GM23338 (cell line): Measurements from ENCODE around the gene DRAM1. TPM values are rescaled to one million over a fixed set of nuclear protein-coding genes. Genes with fewer than 3 reads are reported as not detected.

Source experiments
- ATAC-seq: fragments of 200-7000 bp; cut with Tn5 transposase; 3 replicates; pipeline ENCODE4 v1.9.1; 2020
- DNase-seq: peaks from one replicate; pipeline ENCODE4 v3.0.0-alpha.2; 2015; ENCODE audit warnings: low spot score
- H2AFZ ChIP-seq: fragments of 200-600 bp; sonication (generic); 2 replicates; pipeline ENCODE4 v1.8.0; 2016; ENCODE audit warnings: antibody characterized with exemption, mild to moderate bottlenecking, moderate library complexity
- H3F3A ChIP-seq: fragments of 200-600 bp; sonication (generic); replicated peaks from 2 replicates; pipeline ENCODE4 v1.8.0; 2017; ENCODE audit warnings: antibody characterized with exemption, mixed run types, low read depth
- H3K27ac ChIP-seq: fragments of 200-600 bp; sonication (generic); 2 replicates; pipeline ENCODE4 v1.6.1; 2016; ENCODE audit warnings: low read depth
- H3K27me3 ChIP-seq: fragments of 200-600 bp; sonication (generic); 2 replicates; pipeline ENCODE4 v1.8.0; 2016; ENCODE audit warnings: mild to moderate bottlenecking, mixed run types, moderate library complexity; ENCODE audit not compliant: insufficient read depth
- H3K36me3 ChIP-seq: fragments of 200-600 bp; sonication (generic); 2 replicates; pipeline ENCODE4 v1.8.0; 2016; ENCODE audit warnings: mild to moderate bottlenecking; ENCODE audit not compliant: insufficient read depth
- H3K4me1 ChIP-seq: fragments of 200-600 bp; sonication (generic); 2 replicates; pipeline ENCODE4 v1.8.0; 2016; ENCODE audit warnings: mild to moderate bottlenecking, moderate library complexity; ENCODE audit not compliant: insufficient read depth
- H3K4me2 ChIP-seq: fragments of 200-600 bp; sonication (generic); 2 replicates; pipeline ENCODE4 v1.7.1; 2017; ENCODE audit warnings: mixed run types
- H3K4me3 ChIP-seq: fragments of 200-600 bp; sonication (generic); 2 replicates; pipeline ENCODE4 v1.6.1; 2016; ENCODE audit warnings: mixed run types
- H3K79me2 ChIP-seq: fragments of 200-600 bp; sonication (generic); replicated peaks from 2 replicates; pipeline ENCODE4 v1.8.0; 2017; ENCODE audit warnings: mild to moderate bottlenecking; ENCODE audit not compliant: insufficient read depth
- H3K9me2 ChIP-seq: fragments of 200-600 bp; sonication (generic); 2 replicates; pipeline ENCODE4 v1.8.0; 2017; ENCODE audit not compliant: insufficient read depth
- H4K20me1 ChIP-seq: fragments of 200-600 bp; sonication (generic); replicated peaks from 2 replicates; pipeline ENCODE4 v1.8.0; 2017; ENCODE audit warnings: mild to moderate bottlenecking; ENCODE audit not compliant: insufficient read depth
- H3K27ac Mint-ChIP-seq: 2 replicates; pipeline ENCODE4 v1.8.0; 2020; ENCODE audit warnings: inconsistent platforms, mild to moderate bottlenecking, moderate library complexity, mixed read lengths
- H3K27me3 Mint-ChIP-seq: 3 replicates; pipeline ENCODE4 v1.8.0; 2022; ENCODE audit warnings: low read depth, mild to moderate bottlenecking, moderate library complexity, mixed read lengths, inconsistent platforms; ENCODE audit not compliant: insufficient read depth, poor library complexity
- H3K36me3 Mint-ChIP-seq: 3 replicates; pipeline ENCODE4 v1.8.0; 2021; ENCODE audit warnings: low read depth, mild to moderate bottlenecking, inconsistent platforms, moderate library complexity, mixed read lengths
- H3K4me1 Mint-ChIP-seq: 3 replicates; pipeline ENCODE4 v1.8.0; 2020; ENCODE audit warnings: mild to moderate bottlenecking, inconsistent platforms, mixed read lengths
- H3K4me3 Mint-ChIP-seq: 3 replicates; pipeline ENCODE4 v1.8.0; 2021; ENCODE audit warnings: moderate library complexity, mild to moderate bottlenecking, inconsistent platforms, mixed read lengths
- H3K9me3 Mint-ChIP-seq: 3 replicates; pipeline ENCODE4 v1.8.0; 2020; ENCODE audit warnings: moderate library complexity, mild to moderate bottlenecking, inconsistent platforms, mixed read lengths
- CREB1 ChIP-seq: fragments of 250-450 bp; sonication (Bioruptor Pico); IDR thresholded peaks from 2 replicates; pipeline ENCODE4 v1.5.0; 2020; ENCODE audit warnings: low read depth, mild to moderate bottlenecking, moderate library complexity
- CTCF ChIP-seq, 2 experiments: fragments of 200-600 bp in 1 of 2; sonication (generic) in 1 of 2; conservative IDR thresholded peaks; 2 replicates each; pipeline versions ENCODE4 v1.5.1 to v1.6.1; 2016 to 2017; ENCODE audit warnings: antibody characterized with exemption in 2 of 2, low read depth in 2 of 2, mild to moderate bottlenecking in 2 of 2, moderate library complexity in 1 of 2
- EZH2 ChIP-seq: fragments of 200-600 bp; sonication (generic); IDR thresholded peaks from one replicate; pipeline ENCODE4 v1.8.0; 2017; ENCODE audit warnings: antibody characterized with exemption, mild to moderate bottlenecking, low read depth; ENCODE audit not compliant: unreplicated experiment
- EZH2phosphoT487 ChIP-seq: fragments of 200-600 bp; sonication (generic); IDR thresholded peaks from one replicate; pipeline ENCODE4 v1.8.1; 2018; ENCODE audit warnings: antibody characterized with exemption; ENCODE audit not compliant: unreplicated experiment
- JUNB ChIP-seq: IDR thresholded peaks from one replicate; pipeline ENCODE4 v1.6.1; 2016; ENCODE audit warnings: antibody characterized with exemption; ENCODE audit not compliant: unreplicated experiment
- NANOG ChIP-seq: IDR thresholded peaks from 2 replicates; pipeline ENCODE4 v1.6.1; 2016; ENCODE audit warnings: antibody characterized with exemption, borderline replicate concordance
- REST ChIP-seq: IDR thresholded peaks from one replicate; pipeline ENCODE4 v1.6.1; 2018; ENCODE audit warnings: antibody characterized with exemption; ENCODE audit not compliant: unreplicated experiment
- STAT1 ChIP-seq: IDR thresholded peaks from one replicate; pipeline ENCODE4 v1.6.1; 2016; ENCODE audit warnings: antibody characterized with exemption; ENCODE audit not compliant: unreplicated experiment
- ZNF114 ChIP-seq: fragments of 250-450 bp; sonication (Bioruptor Pico); IDR thresholded peaks from 2 replicates; pipeline ENCODE4 v1.5.0; 2020; ENCODE audit warnings: mild to moderate bottlenecking, moderate library complexity
- polyA plus RNA-seq: library from polyadenylated mRNA; unstranded; fragments of >200 nt; fragmentation: Nextera tagmentation; extraction: Ambion mirVana; gene quantifications from 2 replicates; pipeline ENCODE4 v1.2.1, GENCODE V29; 2016
- total RNA-seq: library from RNA; depleted of rRNA; stranded (reverse); fragments of >200 nt; shearing (Covaris generic); gene quantifications from 2 replicates; pipeline ENCODE4 v1.2.3, GENCODE V29; 2014

Gene DRAM1
- total and polyA plus RNA-seq, 2 experiments from 2014 or later: 5.7 to 8.5 TPM

DNA sequence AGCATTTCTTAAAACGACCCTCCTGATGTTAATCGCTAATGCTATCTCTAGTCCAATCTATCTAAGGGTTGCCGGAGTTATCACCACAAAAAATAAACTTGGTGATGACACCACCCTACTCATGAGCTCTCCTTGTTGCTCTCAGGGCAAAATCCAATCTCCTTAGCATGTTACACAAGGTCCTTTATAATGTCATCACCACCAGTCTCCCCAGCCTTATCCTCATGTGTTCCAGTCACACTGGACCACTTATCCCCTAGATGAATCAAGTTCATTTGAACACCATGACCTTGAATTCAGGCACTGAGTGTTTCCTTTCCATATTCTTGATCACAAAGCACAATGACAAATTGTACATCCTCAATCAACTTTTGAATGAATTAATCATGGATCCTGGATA lies 19.0 kb upstream of the DRAM1 start:
- no peak for DNase-seq
- Histone ChIP-seq H3F3A (no peaks in the 10 kb centered on the region), H4K20me1 (no peaks in the 10 kb centered on the region), H3K36me3 (no peaks in the 10 kb centered on the region), H3K4me3 (no peak overlapping the region), H3K9me2 (no peaks in the 10 kb centered on the region), H2AFZ (no peak overlapping the region), H3K27me3 (no peaks in the 10 kb centered on the region), H3K27ac (no peak overlapping the region), H3K79me2 (no peaks in the 10 kb centered on the region), H3K4me1 (no peaks in the 10 kb centered on the region), H3K4me2 (no peak overlapping the region)
- Mint-ChIP-seq H3K27me3 (no peaks in the 10 kb centered on the region), H3K4me1 (no peaks in the 10 kb centered on the region; the same call in 2 of the 3 replicates), H3K4me3 (no peak overlapping the region), H3K36me3 (no peaks in the 10 kb centered on the region), H3K9me3 (no peaks in the 10 kb centered on the region; the same call in 2 of the 3 replicates), H3K27ac (no peak overlapping the region)
- TF ChIP-seq REST (no peak), EZH2phosphoT487 (no peak), CREB1 (CRISPR knock-in tag) (no peak), EZH2 (no peak), ZNF114 (no peak), JUNB (no peak), NANOG (no peak)
- no peak for ATAC-seq

DNA sequence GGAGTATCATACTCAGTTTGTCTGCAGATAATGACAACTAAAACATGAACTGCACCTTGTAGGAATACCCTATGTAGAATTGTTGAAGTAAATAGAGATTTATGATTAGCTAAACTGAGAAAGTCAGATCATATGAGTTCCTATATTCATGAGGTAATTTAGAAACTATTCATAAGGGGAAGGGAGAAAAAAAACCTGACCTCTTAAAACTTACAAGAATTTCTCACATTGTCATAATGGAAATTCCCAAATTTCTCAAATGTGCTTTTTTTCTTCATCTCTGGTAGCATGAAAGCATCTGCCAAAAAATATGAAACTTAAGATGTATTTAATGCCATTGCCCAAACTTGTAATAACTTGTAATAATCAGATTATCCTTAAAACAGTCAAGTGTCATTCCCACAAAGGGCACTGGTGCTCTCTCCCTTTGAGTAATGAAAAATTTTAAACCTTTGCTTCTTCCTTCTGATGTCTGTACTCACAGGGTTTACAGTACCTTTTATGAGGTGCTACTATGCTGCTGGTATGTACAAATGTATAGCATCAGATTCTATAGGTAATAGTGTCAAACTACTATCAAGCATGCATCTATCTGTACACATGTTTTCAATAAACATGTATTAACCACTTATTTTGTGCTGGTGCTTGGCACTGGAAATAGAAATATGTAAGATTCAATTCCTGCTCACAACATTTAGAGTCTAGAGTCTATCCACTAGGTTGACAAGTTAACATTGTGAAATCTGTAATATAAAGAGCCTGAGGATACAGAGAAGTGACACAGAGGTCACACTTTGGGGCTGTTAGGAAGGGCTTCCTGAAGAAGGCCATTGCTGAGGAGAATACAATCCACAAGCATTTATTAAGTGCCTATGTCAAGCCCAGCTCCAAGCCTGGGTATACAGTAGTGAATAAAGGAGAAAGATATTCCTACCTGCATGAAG lies 17.4 kb upstream of the DRAM1 start:
- no peaks in the 10 kb centered on the region for H3K27me3 ChIP-seq
- ATAC-seq (no peak), DNase-seq (no peak)
- H3K27ac Mint-ChIP-seq: no peak overlapping the region
- H4K20me1 ChIP-seq: no peaks in the 10 kb centered on the region
- H3K9me2 ChIP-seq: no peaks in the 10 kb centered on the region
- no peaks in the 10 kb centered on the region; the same call in 2 of the 3 replicates for H3K4me1 Mint-ChIP-seq
- no peak overlapping the region for H3K4me2 ChIP-seq
- no peak overlapping the region for H3K27ac ChIP-seq
- H3K36me3 ChIP-seq: no peaks in the 10 kb centered on the region
- no peaks in the 10 kb centered on the region; the same call in 2 of the 3 replicates for H3K9me3 Mint-ChIP-seq
- no peak overlapping the region; the same call in 1 of the 2 replicates for H2AFZ ChIP-seq
- no peaks in the 10 kb centered on the region for H3K4me1 ChIP-seq
- H3K27me3 Mint-ChIP-seq: no peaks in the 10 kb centered on the region
- H3K4me3 Mint-ChIP-seq: no peak overlapping the region
- H3K36me3 Mint-ChIP-seq: no peaks in the 10 kb centered on the region
- no peak overlapping the region for H3K4me3 ChIP-seq
- no peaks in the 10 kb centered on the region for H3K79me2 ChIP-seq
- no peaks in the 10 kb centered on the region for H3F3A ChIP-seq
- TF ChIP-seq JUNB (no peak), STAT1 (no peak), EZH2 (no peak), NANOG (no peak), CTCF (conservative IDR thresholded peaks at IDR 0.05; ENCODE audit: low read depth in 2 of 2) (no peak), CREB1 (CRISPR knock-in tag) (no peak)
